Measurements from ENCODE around the gene NAT9.
A peak's percentile ranks its signal among the peaks of the same experiment; 100 is the strongest.

The NAT9 gene

GRCh38 chr17:74743755-74744154 lies 32.4 kb downstream of the NAT9 start:
- DNase-seq, result no peak

- no peak for DNase-seq
Measured at GRCh38 chr17:74742978-74743545, 33.1 kb downstream of the NAT9 start.

- DNase-seq, result peak; percentile 56
Measured at GRCh38 chr17:74742153-74742515, 34.0 kb downstream of the NAT9 start.

- DNase-seq, result no peak
Measured at GRCh38 chr17:74740641-74741387, 35.3 kb downstream of the NAT9 start.

- DNase-seq, result no peak
Measured at GRCh38 chr17:74740173-74740572, 36.0 kb downstream of the NAT9 start.

GRCh38 chr17:74739227-74739831 lies 36.8 kb downstream of the NAT9 start:
- no peak for DNase-seq

- DNase-seq, result peak; percentile 77
Measured at GRCh38 chr17:74738051-74738996, 37.8 kb downstream of the NAT9 start.

- peak; percentile 61 for DNase-seq
Measured at GRCh38 chr17:74737299-74738050, 38.7 kb downstream of the NAT9 start.

- DNase-seq, result peak; percentile 42
Measured at GRCh38 chr17:74736513-74737298, 39.4 kb downstream of the NAT9 start, which contains the start of gene RAB37. RAB37 (plus strand) TSS chr17:74737256; CDS start chr17:74737273, 17 bp downstream.

GRCh38 chr17:74734256-74734655 lies 41.9 kb downstream of the NAT9 start:
- no peak for DNase-seq

GRCh38 chr17:74733365-74734122 lies 42.6 kb downstream of the NAT9 start:
- no peak for DNase-seq

GRCh38 chr17:74732042-74732867 lies 43.9 kb downstream of the NAT9 start:
- no peak for DNase-seq

GRCh38 chr17:74731347-74731605 lies 44.9 kb downstream of the NAT9 start:
- DNase-seq, result no peak

- DNase-seq, result no peak
Measured at GRCh38 chr17:74730491-74731346, 45.4 kb downstream of the NAT9 start.

- DNase-seq, result no peak
Measured at GRCh38 chr17:74729866-74730265, 46.3 kb downstream of the NAT9 start.

- DNase-seq, result no peak
Measured at GRCh38 chr17:74729368-74729767, 46.8 kb downstream of the NAT9 start.

GRCh38 chr17:74728702-74729075 lies 47.5 kb downstream of the NAT9 start:
- no peak for DNase-seq

- no peak for DNase-seq
Measured at GRCh38 chr17:74728033-74728701, 48.0 kb downstream of the NAT9 start.

GRCh38 chr17:74725111-74725510 lies 51.0 kb downstream of the NAT9 start:
- no peak for DNase-seq
